H4 (cell line): ENCODE data around the gene EMC10. TPM values are rescaled to one million over a fixed set of nuclear protein-coding genes. Genes with fewer than 3 reads are reported as not detected.
"Not testable (repeated sequence)": the region's sequence is repeated elsewhere in the genome, so short reads cannot be mapped to it uniquely, and the experiment has no call there.

ENCODE experiments used
- DNase-seq: peaks from one replicate; pipeline ENCODE4 v3.0.0-alpha.2; 2015; ENCODE audit warnings: low spot score
- total RNA-seq: library from RNA; depleted of rRNA; stranded (reverse); fragments of >200 nt; shearing (Covaris generic); gene quantifications from 2 replicates; pipeline ENCODE4 v1.2.3, GENCODE V29; 2014

EMC10 gene
- total RNA-seq, 1 experiment from 2014 or later: 94.2 TPM

DNA sequence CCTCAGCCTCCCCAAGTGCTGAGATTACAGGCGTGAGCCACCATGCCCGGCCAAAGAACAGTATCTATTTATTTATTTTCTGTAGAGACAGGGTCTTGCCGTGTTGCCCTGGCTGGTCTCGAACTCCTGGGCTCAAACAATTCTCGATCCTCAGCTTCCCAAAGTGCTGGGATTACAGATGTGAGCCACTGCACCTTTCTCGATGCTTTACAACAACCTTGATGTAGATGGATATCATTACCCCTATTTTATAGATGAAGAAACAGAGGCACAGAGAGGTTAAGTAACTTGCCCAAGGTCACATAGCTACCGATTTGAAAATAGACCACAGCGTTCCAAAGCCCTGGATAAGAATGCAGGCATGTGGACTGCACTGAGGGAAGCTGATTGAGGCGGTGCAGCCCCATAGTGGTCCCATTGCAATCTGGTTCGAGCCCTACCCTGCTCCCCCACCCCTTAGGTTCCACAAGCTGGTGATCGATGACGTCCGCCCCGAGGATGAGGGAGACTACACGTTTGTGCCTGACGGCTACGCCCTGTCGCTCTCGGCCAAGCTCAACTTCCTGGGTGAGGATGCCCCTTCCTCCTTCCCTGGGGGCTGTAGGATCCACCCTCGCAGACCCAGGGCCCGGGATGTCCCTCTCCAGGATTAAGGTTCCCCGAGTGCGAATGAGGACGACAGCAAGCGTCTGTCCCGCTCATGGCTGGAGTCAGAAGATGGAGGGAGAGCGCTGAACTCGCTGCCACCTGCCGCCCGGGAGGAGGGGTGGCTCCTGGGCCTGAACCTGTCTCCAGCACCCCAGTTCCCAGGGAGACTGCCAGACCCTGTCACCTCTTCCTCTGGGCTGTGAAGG, 25.7 kb upstream of the EMC10 start:
- DNase-seq: no peak

DNA sequence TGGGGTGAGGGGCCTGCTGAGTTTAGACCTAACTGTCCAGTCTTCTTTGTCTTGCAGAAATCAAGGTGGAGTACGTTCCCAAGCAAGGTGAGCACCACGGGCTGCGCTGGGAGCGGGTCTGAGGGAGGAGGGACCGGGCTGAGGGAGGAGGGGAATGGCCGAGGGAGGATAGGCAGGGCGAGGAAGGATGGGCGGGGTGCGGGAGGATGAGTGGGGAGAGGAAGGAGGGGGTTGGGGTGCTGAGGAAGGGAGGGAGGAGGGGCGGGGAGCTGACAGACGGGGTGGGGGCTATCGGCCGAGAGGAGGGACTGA, 25.1 kb upstream of the EMC10 start:
- DNase-seq: no peak

DNA sequence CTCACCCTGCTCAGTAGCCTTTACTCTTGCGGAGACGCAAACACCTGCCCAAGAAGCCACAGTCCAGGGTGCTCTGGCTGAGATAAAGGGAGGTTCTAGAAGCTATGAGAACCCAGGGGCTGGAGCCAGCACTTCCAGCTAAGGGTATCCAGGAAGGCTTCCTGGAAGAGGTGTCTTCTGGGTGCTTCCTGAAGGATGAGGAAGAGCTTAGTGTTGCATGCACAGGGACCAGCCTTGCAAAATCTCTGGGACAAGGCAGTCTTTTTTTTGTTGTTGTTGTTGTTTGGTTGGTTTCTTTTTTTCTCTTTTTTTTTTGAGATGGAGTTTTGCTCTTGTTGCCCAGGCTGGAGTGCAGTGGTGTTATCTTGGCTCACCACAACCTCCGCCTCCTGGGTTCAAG, 23.1 kb upstream of the EMC10 start:
- DNase-seq: no peak

DNA sequence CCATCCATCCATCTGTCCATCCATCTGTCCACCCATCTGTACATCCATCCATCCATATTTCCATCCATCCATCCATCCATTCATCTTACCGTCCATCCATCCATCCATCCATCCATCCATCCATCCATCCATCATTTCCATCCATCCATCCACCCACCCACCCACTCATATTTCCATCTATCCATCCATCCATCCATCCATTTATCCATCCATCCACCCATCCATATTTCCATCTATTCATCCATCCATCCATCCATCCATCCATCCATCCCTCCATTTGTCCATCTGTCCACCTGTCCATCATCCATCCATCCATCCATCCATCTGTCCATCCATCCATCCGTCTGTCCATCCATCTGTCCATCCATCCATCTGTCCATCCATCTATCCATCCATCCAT, 20.3 kb upstream of the EMC10 start:
- DNase-seq: no peak

DNA sequence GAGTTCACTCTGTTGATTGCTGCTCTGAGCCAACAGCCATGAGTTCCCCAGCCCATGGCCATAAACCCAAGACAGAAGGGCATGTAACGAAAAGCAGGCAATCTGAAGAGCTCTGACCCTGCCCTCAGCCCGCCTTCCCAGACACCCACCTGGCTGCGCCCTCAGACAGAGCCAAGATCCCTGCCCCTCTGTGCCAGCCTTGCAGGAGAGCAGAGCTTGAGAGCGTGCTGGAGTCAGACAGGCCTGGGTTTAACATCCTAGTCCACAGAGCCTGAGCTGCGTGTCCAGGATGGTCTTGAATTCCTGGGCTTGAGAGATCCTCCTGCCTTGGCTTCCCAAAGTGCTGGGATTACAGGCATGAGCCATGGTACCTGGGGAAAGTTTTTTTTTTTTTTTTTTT, 19.0 kb upstream of the EMC10 start:
- no peak for DNase-seq

DNA sequence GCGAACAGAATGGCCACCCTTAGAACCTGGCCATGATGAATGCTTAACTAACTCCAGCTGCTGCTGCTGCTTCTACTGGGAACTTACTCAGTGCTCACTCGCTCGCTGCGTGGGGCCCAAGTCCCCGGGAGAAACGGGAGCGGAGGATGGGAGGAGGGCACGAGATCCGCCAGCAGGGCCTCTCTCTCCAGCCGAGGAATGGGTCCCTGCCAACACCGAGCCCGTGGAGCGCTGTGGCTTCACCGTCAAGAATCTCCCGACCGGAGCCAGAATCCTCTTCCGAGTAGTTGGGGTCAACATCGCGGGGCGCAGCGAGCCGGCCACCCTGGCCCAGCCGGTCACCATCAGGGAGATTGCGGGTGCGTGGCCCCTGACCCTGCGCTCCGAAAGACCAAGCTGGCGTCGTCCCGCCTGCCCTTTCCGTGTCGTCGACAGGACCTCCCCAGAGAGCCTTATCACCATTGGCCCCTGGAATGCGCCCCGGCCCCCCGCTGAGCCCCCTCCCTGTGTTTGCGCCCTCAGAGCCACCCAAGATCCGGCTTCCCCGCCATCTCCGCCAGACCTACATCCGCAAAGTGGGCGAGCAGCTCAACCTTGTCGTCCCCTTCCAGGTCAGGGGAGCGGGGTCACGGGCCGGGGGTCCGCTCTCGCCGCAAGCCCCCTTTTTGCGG, 17.8 kb upstream of the EMC10 start:
- no peak for DNase-seq

DNA sequence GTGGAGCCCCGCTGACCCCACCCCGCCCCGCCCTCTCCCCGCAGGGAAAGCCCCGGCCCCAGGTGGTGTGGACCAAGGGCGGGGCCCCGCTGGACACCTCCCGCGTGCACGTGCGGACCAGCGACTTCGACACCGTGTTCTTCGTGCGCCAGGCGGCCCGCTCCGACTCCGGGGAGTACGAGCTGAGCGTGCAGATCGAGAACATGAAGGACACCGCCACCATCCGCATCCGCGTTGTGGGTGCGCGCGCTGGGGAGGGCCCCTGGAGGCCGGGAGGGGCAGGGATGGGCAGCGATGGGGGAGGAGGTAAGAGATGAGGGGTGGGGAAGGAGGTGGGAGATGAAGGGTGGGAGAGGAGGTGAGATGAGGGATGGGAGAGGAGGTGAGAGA, 17.2 kb upstream of the EMC10 start:
- no peak for DNase-seq

DNA sequence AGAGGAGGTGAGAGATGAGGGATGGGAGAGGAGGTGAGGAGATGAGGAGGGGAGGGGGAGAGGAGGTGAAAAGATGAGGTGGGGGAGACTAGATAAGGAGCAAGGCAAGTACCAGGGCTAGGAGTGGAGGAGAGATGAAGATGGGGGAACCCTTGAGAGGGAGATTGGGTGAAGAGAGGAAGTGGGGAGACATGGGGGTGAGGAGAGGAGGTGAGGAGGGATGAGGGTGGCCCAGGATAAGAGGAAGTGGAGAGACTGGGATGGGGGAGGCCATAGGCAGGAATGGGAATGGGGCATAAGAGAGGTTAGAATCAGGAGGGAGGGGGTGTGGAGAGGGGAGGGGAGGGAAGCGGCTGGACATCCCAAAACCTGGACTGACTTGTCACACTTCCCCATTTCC, 16.7 kb upstream of the EMC10 start:
- no peak for DNase-seq

DNA sequence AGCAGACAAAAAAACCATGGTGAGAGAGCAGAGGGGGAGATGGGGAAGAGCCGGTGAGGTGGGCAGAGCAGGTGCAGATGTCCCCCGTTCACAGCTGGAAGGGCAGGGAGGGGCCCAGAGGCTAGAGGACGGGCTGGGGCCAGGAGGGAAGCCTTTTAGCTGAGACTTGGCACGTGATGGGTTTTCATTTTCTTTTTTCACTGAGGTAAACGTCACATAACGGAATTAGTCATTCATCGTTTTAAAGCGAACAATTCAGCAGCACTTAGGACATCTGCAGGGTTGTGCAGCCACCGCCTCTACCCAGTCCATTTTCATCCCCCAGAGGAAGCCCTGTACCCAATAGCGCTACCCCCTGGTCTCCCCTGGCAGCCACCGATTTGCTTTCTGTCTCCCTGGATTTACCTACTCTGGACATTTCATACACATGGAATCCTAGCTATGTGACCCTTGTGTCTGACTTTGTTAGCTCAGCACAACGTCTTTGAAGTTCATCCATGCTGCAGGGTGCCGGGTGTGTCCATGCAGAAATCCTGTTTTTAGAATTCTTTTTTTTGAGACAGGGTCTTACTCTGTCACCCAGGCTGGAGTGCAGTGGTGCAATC, 16.0 kb upstream of the EMC10 start:
- no peak for DNase-seq

DNA sequence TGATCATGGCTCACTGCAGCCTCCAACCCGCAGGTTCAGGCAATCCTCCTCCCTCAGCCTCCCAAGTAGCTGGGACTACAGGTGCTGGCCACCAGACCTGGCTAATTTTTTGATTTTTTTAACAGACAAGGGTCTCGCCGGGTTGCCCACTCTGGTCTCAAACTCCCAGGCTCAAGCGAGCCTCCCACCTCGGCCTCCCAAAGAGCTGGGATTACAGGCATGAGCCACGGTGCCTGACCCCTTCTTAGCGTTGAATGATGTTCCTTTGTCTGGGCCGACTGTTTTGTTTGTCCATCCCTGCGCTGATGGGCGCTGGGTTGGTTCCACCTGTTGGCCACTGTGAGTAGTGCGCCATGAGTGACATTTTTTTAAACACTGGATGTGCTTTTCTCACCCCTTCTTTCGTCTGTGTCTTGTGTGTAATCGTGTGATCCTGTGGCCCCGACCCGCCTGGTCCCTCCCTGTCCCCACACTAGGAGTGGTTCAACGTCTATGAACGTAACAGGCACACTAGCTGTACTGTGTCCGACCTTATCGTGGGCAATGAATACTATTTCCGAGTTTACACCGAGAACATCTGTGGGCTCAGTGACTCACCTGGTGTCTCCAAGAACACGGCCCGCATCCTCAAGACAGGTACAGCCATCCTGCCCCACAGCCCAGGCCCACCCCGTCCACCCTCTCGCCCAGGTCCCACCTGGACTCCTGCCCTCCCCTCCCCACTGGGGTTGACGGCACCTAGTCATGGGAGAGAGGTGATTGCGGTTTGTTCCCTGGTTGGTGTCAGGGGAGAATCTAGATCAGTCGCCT, 15.0 kb upstream of the EMC10 start:
- DNase-seq: peak; percentile 82

DNA sequence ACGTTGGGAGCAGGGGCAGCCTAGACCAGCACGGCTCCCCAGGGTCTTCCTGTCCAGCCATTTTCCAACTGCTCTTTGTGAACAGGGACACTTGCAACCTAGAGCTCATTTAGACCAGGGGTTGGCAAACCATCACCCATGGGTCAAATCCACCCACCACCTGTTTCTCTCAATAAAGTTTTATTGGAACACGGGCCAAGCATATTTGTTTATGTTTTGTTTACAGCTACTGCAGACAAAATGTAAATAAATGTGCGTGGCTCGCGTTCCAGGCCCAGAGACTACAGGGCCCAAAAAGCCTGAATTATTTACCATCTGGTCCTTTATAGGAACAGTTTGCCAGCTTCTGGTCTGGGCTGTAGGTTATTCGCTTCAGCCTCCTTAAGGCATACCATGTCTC, 13.3 kb upstream of the EMC10 start:
- no peak for DNase-seq

DNA sequence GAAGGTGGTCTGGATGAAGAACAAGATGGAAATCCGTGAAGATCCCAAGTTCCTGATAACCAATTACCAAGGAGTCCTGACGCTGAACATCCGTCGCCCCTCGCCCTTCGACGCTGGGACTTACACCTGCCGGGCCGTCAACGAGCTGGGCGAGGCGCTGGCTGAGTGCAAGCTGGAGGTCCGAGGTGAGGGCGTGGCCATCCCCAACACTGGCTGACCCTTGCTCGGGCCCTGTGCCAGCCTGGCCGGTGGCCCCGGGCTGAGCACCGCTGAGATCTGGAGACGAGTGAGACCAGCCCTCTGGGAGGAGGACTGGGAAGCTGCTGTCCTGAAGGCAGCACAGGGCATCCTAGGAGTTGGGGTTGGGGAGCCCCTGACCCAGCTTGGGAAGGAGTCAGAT, 12.0 kb upstream of the EMC10 start:
- no peak for DNase-seq

DNA sequence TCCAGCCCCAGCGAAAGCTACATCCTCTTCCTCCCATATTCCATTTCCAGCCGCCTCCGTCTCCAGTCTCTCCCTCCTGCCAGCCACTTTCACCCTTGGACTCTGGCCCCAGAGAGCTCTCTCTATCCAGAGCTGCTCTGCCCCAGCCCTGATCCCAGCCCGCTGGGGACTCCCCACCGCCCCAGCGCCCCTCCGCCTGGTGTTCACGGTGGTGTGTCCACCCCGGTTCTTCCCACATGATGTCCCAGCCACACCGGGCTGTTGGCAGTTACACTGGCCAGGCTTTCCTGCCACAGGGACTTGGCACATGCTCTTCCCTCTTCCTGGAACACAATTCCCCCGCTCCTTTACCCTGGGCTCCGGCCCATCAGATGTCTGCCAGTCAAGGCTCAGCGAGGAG, 11.3 kb upstream of the EMC10 start:
- no peak for DNase-seq

DNA sequence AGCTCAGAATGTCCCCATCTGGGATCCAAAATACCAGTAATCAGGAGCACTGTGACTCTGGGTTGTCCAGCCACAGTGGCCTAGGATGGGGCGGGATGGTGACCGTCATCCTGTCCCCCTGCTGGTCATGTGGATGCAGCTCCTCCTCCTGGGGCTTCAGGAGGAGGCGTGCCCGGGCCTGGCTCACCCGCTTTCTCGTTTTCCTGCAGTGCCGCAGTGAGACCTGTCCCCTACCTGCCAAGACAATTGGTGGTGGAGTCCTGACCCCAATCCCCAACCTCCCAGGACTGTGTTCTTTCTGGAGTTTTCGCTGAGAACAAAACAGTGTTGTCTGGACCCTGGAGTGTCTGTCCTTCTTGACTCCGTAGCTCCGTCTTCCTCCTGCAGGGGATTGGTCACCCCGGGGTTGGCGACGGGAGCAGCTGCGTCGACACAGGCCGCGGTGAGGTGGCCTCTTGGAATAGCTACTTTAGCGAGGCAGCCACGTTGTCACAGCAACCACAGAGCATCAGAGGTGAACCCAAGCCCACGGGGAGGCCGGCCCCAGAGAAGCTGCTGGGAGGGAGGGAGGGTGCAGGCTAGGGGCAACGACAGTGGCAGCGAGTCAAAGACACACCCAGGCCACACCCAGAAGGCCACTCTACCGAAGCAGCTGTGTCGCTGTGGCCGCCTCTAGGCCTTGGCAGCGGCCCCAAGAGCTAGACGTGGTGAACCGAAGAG, 10.2 kb upstream of the EMC10 start:
- no peak for DNase-seq

DNA sequence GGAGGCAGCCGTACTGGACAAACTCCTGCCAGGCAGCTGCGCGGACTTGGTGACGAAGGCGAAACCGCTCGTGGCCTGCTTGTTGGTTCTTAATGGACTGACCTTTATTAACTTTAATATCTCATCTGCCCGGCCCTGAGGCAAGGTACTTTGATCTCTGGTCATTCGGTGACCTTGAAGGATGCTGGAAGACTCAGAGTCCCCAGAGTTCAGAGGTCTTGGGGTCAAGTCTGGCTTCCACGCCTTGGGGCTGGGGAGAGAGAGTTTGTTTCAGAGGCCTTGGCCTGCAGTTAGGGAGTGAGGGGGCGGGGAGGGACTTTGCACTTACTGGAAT, 9.6 kb upstream of the EMC10 start:
- no peak for DNase-seq

DNA sequence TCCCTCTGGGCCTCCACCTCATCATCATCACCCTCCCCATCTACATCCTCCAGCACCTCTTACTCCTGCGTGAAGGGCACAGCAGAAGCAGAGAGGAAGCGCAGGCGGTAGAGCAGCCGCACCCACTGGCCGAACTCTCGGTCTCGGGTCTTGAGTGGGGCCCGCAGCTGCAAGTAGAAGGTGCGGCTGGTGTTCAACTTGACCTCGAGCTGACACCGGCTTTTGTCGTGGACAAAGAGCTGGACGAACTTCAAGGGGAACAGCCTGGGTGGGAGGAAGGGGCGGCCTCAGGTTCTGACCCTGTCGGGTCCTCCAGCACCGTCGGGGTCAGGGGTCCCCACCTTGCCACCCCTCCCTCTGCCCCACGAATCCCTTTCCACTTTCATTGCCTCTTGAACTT, 8.7 kb upstream of the EMC10 start:
- no peak for DNase-seq

DNA sequence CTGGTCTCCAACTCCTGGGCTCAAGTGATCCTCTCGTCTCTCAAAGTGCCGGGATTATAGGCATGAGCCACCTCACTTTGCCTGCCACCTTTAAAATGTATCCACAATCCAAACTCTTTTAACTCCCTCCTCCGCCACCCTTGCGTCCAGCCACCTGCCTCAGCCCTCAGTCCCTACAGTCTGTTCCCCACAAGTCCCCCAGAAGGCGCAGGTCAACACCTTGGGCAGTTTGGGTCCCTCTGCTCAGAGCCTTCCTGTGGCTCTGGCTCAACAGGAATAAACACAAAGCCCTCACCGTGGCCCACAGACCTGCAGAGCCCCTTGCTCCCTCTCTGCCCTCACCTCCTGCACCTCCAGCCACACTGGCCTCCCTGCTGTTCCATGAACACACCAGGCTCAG, 7.5 kb upstream of the EMC10 start:
- no peak for DNase-seq

DNA sequence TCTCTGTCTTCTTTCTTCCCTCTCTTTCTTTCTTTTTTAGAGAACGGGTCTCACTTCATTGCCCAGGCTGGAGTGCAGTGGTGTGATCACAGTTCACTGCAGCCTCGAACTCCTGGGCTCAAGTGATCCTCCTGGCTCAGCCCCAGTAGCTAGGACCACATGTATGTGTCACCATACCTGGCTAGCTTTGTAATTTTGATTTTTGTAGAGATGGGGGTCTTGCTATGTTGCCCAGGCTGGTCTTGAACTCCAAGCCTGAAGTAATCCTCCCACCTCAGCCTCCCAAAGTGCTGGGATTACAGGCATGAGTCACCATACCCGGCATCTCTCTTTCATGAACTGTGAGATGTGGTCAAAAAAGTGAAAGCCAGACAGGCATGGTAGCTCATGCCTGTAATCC, 3.0 kb upstream of the EMC10 start:
- not testable (repeated sequence) for DNase-seq

DNA sequence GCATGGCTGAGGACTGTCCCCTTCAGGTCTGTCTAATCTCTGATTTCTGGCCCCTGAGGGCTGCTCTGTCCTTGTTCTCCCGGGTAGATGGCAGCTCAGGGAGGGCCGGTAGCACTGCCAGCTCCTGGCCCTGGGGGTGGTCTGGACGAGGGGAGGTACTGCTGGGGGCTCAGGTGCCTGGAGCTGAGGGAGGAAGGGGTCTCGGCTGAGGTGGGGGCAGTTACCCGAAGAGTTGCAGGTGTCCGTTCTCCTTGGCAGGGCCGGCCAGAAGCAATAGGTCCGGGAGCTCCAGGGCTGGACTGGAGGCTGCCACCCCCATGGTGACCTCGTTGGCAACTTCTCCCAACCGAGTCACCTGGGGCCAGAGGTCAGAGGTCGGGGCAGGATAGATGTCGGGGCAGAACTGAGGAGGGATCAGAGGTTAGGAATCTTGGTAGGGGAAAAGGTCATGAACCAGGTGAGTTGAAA, 1.2 kb upstream of the EMC10 start:
- DNase-seq: no peak

DNA sequence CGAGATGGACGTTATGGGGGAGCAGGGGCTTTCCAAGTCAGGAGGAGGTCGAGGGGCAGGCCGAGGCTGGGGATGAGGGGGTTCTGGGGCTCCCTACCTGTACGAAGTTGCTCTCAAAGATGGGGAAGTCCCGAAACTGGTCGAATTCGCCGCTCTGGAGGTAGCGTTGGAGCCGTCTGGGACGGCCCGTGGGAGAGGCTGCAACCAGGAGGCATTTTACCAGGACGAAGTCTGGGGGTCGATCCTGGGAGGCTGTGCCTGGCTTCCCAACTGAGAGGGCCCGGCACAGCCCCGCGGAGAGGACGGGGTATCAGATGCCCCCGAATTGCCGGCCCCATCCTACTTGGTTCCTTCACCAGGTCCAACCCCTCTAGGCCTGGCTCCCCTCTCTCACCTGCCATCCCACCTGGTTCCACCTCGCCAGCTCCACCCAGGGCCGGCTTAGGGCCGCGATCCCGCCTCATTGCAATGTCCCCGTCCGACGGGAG, 527 bp upstream of the EMC10 start:
- no peak for DNase-seq

DNA sequence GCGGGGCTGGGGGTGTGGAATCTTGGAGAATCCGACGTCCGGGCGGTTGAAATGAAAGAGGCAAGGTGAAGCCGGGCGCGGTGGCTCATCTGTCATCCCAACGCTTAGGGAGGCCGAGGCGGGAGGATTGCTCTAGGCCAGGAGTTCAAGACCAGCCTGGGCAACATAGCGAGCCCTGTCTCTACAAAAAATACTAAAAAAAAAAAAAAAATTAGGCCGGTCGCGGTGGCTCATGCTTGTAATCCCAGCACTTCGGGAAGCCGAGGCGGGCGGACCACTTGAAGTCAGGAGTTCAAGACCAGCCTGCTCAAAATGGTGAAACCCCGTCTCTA, 566 bp downstream of the EMC10 start:
- DNase-seq: no peak
